Chondrocyte (in vitro differentiated cells): ENCODE measurements around the gene MSH2. TPM values are rescaled to one million over a fixed set of nuclear protein-coding genes. Genes with fewer than 3 reads are reported as not detected.

ENCODE experiments used
- DNase-seq: peaks from one replicate; pipeline ENCODE4 v3.0.0; 2021; ENCODE audit warnings: mixed read lengths, low spot score
- H3K27ac Mint-ChIP-seq: one replicate; pipeline ENCODE4 v1.8.0; 2021; ENCODE audit warnings: mild to moderate bottlenecking, moderate library complexity, mixed read lengths; ENCODE audit not compliant: unreplicated experiment
- H3K27me3 Mint-ChIP-seq: 2 replicates; pipeline ENCODE4 v1.8.0; 2021; ENCODE audit warnings: low read depth, mixed read lengths
- H3K36me3 Mint-ChIP-seq: 2 replicates; pipeline ENCODE4 v1.8.0; 2021; ENCODE audit warnings: low read depth, mixed read lengths
- H3K4me1 Mint-ChIP-seq: 2 replicates; pipeline ENCODE4 v1.8.0; 2021; ENCODE audit warnings: low read depth, mild to moderate bottlenecking, mixed read lengths
- H3K4me3 Mint-ChIP-seq: one replicate; pipeline ENCODE4 v1.8.0; 2021; ENCODE audit warnings: mild to moderate bottlenecking, moderate library complexity, mixed read lengths; ENCODE audit not compliant: unreplicated experiment
- H3K9me3 Mint-ChIP-seq: 2 replicates; pipeline ENCODE4 v1.8.0; 2021; ENCODE audit warnings: low read depth, mixed read lengths
- total RNA-seq: library from RNA; stranded (reverse); gene quantifications from 3 replicates; pipeline ENCODE4 v1.2.1, GENCODE V29; 2021
- TF ChIP-seq, protein P1 (sequence below): fragments of 200-600 bp; sonication (generic); IDR thresholded peaks from 2 replicates; pipeline ENCODE4 v1.5.0; 2021; ENCODE audit warnings: antibody characterized with exemption, mild to moderate bottlenecking, moderate library complexity

Gene MSH2
- total RNA-seq, 1 donor from 2014 or later, result 21.0 TPM

GRCh38 chr2:47516360-47517104, 113.6 kb downstream of the MSH2 start:
- TF ChIP-seq, protein P1, sequence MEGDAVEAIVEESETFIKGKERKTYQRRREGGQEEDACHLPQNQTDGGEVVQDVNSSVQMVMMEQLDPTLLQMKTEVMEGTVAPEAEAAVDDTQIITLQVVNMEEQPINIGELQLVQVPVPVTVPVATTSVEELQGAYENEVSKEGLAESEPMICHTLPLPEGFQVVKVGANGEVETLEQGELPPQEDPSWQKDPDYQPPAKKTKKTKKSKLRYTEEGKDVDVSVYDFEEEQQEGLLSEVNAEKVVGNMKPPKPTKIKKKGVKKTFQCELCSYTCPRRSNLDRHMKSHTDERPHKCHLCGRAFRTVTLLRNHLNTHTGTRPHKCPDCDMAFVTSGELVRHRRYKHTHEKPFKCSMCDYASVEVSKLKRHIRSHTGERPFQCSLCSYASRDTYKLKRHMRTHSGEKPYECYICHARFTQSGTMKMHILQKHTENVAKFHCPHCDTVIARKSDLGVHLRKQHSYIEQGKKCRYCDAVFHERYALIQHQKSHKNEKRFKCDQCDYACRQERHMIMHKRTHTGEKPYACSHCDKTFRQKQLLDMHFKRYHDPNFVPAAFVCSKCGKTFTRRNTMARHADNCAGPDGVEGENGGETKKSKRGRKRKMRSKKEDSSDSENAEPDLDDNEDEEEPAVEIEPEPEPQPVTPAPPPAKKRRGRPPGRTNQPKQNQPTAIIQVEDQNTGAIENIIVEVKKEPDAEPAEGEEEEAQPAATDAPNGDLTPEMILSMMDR, result no peak
- no peaks in the 10 kb centered on the region for H3K36me3 Mint-ChIP-seq
- DNase-seq, result no peak
- H3K4me1 Mint-ChIP-seq, result peaks cover 5% of the 10 kb centered on the region
- H3K27ac Mint-ChIP-seq, result no peak overlapping the region
- H3K9me3 Mint-ChIP-seq, result no peaks in the 10 kb centered on the region
- H3K4me3 Mint-ChIP-seq, result no peak overlapping the region
- no peaks in the 10 kb centered on the region for H3K27me3 Mint-ChIP-seq

- H3K36me3 Mint-ChIP-seq, result no peaks in the 10 kb centered on the region
- TF ChIP-seq, protein P1, result no peak
- no peak for DNase-seq
- no peak overlapping the region for H3K27ac Mint-ChIP-seq
- H3K9me3 Mint-ChIP-seq, result no peaks in the 10 kb centered on the region
- no peak overlapping the region for H3K4me3 Mint-ChIP-seq
- H3K4me1 Mint-ChIP-seq, result peaks cover 5% of the 10 kb centered on the region
- no peaks in the 10 kb centered on the region for H3K27me3 Mint-ChIP-seq
Measured at GRCh38 chr2:47518497-47519146, 115.7 kb downstream of the MSH2 start.

GRCh38 chr2:47519147-47519537, 116.2 kb downstream of the MSH2 start:
- Mint-ChIP-seq H3K4me1 (peaks cover 5% of the 10 kb centered on the region), H3K27ac (no peak overlapping the region), H3K9me3 (no peaks in the 10 kb centered on the region), H3K36me3 (no peaks in the 10 kb centered on the region), H3K27me3 (no peaks in the 10 kb centered on the region), H3K4me3 (no peak overlapping the region)
- DNase-seq, result no peak
- TF ChIP-seq, protein P1, result no peak

DNA sequence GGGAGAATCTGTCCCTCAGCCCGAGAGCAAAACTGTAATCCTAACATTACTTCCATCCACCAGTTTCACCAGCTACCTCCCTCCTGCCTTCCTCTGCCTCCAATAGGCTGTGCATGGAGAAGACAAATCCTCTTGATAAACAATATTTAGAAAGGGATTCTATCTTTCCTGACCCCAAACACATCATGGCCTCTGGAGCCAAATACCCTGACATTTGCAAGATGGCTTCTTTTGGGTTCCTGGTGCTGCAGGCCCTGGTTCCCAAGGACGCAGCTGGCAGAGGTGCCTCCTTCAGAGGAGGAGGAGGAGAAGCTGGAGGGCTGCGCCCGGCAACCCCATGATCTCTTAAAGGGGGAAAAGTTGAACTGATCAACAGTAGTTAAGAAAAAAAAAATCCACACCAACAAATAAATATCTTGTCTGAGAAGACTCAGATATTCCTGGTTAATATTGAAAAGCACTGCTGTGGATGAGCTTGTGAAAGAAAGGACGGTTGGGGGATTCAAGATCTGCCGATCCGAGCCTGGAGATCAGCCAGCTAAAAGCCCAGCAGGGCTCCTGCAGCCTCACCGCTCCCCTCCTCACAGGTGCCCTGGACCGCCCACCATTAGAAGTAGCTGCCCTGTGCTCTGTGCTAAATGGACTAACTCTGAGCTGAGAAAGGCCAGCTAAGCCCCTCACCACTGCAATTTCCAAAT, 116.8 kb downstream of the MSH2 start:
- no peak for DNase-seq
- no peak overlapping the region for H3K4me3 Mint-ChIP-seq
- H3K9me3 Mint-ChIP-seq, result no peaks in the 10 kb centered on the region
- H3K36me3 Mint-ChIP-seq, result no peaks in the 10 kb centered on the region
- peaks cover 5% of the 10 kb centered on the region for H3K4me1 Mint-ChIP-seq
- H3K27me3 Mint-ChIP-seq, result no peaks in the 10 kb centered on the region
- TF ChIP-seq, protein P1, result no peak
- H3K27ac Mint-ChIP-seq, result no peak overlapping the region

- no peaks in the 10 kb centered on the region for H3K27me3 Mint-ChIP-seq
- no peak overlapping the region for H3K4me3 Mint-ChIP-seq
- no peak for DNase-seq
- no peak overlapping the region for H3K27ac Mint-ChIP-seq
- no peaks in the 10 kb centered on the region for H3K9me3 Mint-ChIP-seq
- H3K4me1 Mint-ChIP-seq, result peaks cover 5% of the 10 kb centered on the region
- no peaks in the 10 kb centered on the region for H3K36me3 Mint-ChIP-seq
- TF ChIP-seq, protein P1, result no peak
Measured at GRCh38 chr2:47520302-47520630, 117.3 kb downstream of the MSH2 start.
